HG03469 (cell line): ENCODE data around the gene AGPAT4.

Experiments
- ATAC-seq: cut with Tn5 transposase; IDR thresholded peaks from one replicate; pipeline ENCODE4 v1.9.1; 2021; ENCODE audit warnings: mild to moderate bottlenecking, moderate library complexity, moderate number of reproducible peaks; ENCODE audit not compliant: unreplicated experiment

AGPAT4 gene

GRCh38 chr6:161082215-161082614, 191.6 kb downstream of the AGPAT4 start:
- ATAC-seq, result no peak

DNA sequence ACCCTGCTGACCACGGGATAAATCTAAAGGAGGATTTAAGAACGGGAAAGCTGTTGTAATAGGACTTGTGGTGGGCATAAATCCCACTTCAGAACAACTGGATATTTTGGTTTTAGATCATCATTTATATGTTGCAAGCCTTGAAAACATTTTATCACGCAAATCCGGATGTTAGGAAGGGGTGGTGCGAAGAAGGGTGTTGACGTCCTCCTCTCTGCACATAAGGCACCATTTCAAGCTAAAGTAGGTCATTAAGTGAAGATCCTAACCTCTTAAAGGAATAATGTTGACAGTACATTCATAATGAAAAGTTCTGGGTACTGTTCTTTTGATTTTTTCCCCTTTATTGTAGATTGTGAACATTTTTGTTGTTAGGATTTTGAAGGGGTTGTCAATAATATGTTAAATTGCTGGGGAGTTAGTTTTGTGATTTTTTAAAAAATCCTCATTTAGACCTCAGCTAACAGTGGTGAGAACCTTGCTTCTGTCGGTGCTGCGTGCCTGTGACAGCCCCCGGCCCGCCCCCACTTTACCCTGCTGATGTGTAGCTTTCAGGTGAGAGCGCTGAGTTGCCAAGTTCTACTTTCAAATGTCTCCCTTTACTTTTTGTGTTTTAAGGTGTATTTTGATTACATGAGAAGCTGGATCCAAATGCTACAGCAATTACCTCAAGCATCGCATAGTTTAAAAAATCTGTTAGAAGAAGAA, 193.4 kb downstream of the AGPAT4 start:
- ATAC-seq, result no peak
